CD14-positive monocyte (primary cell): ENCODE measurements around the gene ANAPC16. TPM values are rescaled to one million over a fixed set of nuclear protein-coding genes. Genes with fewer than 3 reads are reported as not detected.

Experiments
- DNase-seq, 3 donors: peaks; one replicate each; pipeline ENCODE4 v3.0.0-alpha.2; 2011 to 2022
- H2AFZ ChIP-seq: 2 replicates; pipeline ENCODE4 v1.6.0; 2012; ENCODE audit warnings: mild to moderate bottlenecking, low read depth, low read length, inconsistent platforms; ENCODE audit not compliant: insufficient read depth, poor library complexity, severe bottlenecking
- H3K27ac ChIP-seq, 2 donors: 1 replicate in 1 of 2; 2 replicates in 1 of 2; pipeline ENCODE4 v1.5.1; 2012 to 2013; ENCODE audit warnings: low read length in 2 of 2, control low read depth in 1 of 2, inconsistent platforms in 1 of 2, low read depth in 1 of 2, mild to moderate bottlenecking in 1 of 2
- H3K27me3 ChIP-seq, 2 donors: one replicate each; pipeline versions ENCODE4 v1.6.0 to v1.6.1; 2011 to 2013; ENCODE audit warnings: low read length in 2 of 2; ENCODE audit not compliant: control insufficient read depth in 2 of 2, insufficient read depth in 2 of 2
- H3K36me3 ChIP-seq, 2 donors: replicated peaks in 1 of 2; 1 replicate in 1 of 2; 2 replicates in 1 of 2; pipeline versions ENCODE4 v1.5.1 to v1.6.1; 2012 to 2013; ENCODE audit warnings: low read length in 2 of 2, control low read depth in 1 of 2, inconsistent platforms in 1 of 2, mild to moderate bottlenecking in 1 of 2; ENCODE audit not compliant: insufficient read depth in 2 of 2, control insufficient read depth in 1 of 2
- H3K4me1 ChIP-seq, 2 donors: 1 replicate in 1 of 2; 2 replicates in 1 of 2; pipeline versions ENCODE4 v1.5.1 to v1.6.1; 2012 to 2013; ENCODE audit warnings: low read length in 2 of 2, control low read depth in 1 of 2, inconsistent platforms in 1 of 2, mild to moderate bottlenecking in 1 of 2, moderate library complexity in 1 of 2; ENCODE audit not compliant: insufficient read depth in 2 of 2, control insufficient read depth in 1 of 2
- H3K4me2 ChIP-seq: replicated peaks from 2 replicates; pipeline ENCODE3; 2012; ENCODE audit warnings: low read length, moderate library complexity, mild to moderate bottlenecking; ENCODE audit not compliant: poor library complexity, severe bottlenecking; ENCODE audit errors: extremely low read depth
- H3K4me3 ChIP-seq, 3 experiments: fragments of 200-600 bp in 1 of 3; sonication (generic) in 1 of 3; replicated peaks in 1 of 3; 1 replicate in 2 of 3; 2 replicates in 1 of 3; pipeline ENCODE4 v1.5.1; 2011 to 2013; ENCODE audit warnings: low read length in 3 of 3, mild to moderate bottlenecking in 3 of 3, control low read depth in 2 of 3, low read depth in 2 of 3, inconsistent platforms in 1 of 3, moderate library complexity in 1 of 3
- H3K79me2 ChIP-seq: 2 replicates; pipeline ENCODE4 v1.6.0; 2012; ENCODE audit warnings: mild to moderate bottlenecking, control low read depth, inconsistent platforms, low read length, moderate library complexity; ENCODE audit not compliant: insufficient read depth
- H3K9ac ChIP-seq: 2 replicates; pipeline ENCODE4 v1.6.0; 2017; ENCODE audit warnings: low read length, mild to moderate bottlenecking; ENCODE audit not compliant: insufficient read depth, poor library complexity, severe bottlenecking
- H3K9me3 ChIP-seq, 2 donors: replicated peaks in 1 of 2; 1 replicate in 1 of 2; 2 replicates in 1 of 2; pipeline versions ENCODE4 v1.5.1 to v1.6.1; 2012 to 2013; ENCODE audit warnings: low read length in 2 of 2, control low read depth in 1 of 2; ENCODE audit not compliant: control insufficient read depth in 1 of 2, insufficient read depth in 1 of 2
- H4K20me1 ChIP-seq: 2 replicates; pipeline ENCODE4 v1.6.0; 2012; ENCODE audit warnings: mild to moderate bottlenecking, low read length, control low read depth, moderate library complexity; ENCODE audit not compliant: insufficient read depth
- H3K27ac Mint-ChIP-seq, 7 donors: one replicate each; pipeline ENCODE4 v1.8.0; 2020; ENCODE audit warnings: mild to moderate bottlenecking in 7 of 7, mixed read lengths in 7 of 7, moderate library complexity in 6 of 7, inconsistent platforms in 2 of 7
- H3K27me3 Mint-ChIP-seq, 3 donors: one replicate each; pipeline ENCODE4 v1.8.0; 2021 to 2022; ENCODE audit warnings: low read depth in 3 of 3, mild to moderate bottlenecking in 3 of 3, mixed read lengths in 3 of 3, moderate library complexity in 3 of 3, inconsistent platforms in 1 of 3
- H3K36me3 Mint-ChIP-seq, 2 donors: one replicate each; pipeline ENCODE4 v1.8.0; 2020; ENCODE audit warnings: mixed read lengths in 2 of 2, inconsistent platforms in 1 of 2, mild to moderate bottlenecking in 1 of 2
- H3K4me1 Mint-ChIP-seq: one replicate; pipeline ENCODE4 v1.8.0; 2020; ENCODE audit warnings: mild to moderate bottlenecking, mixed read lengths
- H3K4me3 Mint-ChIP-seq, 2 donors: one replicate each; pipeline ENCODE4 v1.8.0; 2020; ENCODE audit warnings: mild to moderate bottlenecking in 2 of 2, mixed read lengths in 2 of 2, moderate library complexity in 1 of 2
- H3K9me3 Mint-ChIP-seq, 7 donors: one replicate each; pipeline ENCODE4 v1.8.0; 2020 to 2022; ENCODE audit warnings: mixed read lengths in 7 of 7, mild to moderate bottlenecking in 6 of 7, moderate library complexity in 6 of 7, inconsistent platforms in 2 of 7
- WGBS: methylation state at CpG from one replicate; pipeline ENCODE4 v1.1.5; 2013; ENCODE audit warnings: missing lambda C conversion rate; ENCODE audit not compliant: insufficient coverage; 5-methylcytosine and 5-hydroxymethylcytosine counted together
- intact Hi-C, 2 donors: fragments of 100-400 bp; cut with micrococcal nuclease; formaldehyde crosslinking; loops; one replicate each; pipeline versions ENCODE4 v1.15.0 to v1.15.1; 2023
- polyA plus RNA-seq, 3 donors: library from polyadenylated mRNA; depleted of rRNA in 1 of 3; unstranded in 2 of 3; stranded (reverse) in 1 of 3; fragments of 300-500 nt in 2 of 3; fragments of >200 nt in 1 of 3; fragmentation: Illumina TruSeq in 2 of 3; gene quantifications; 1 replicate in 2 of 3; 2 replicates in 1 of 3; pipeline ENCODE4 v1.2.3, GENCODE V29; 2012 to 2021
- TF ChIP-seq, protein P1 (sequence below): fragments of 200-600 bp; IDR thresholded peaks from one replicate; pipeline ENCODE4 v1.8.0; 2022; ENCODE audit warnings: antibody characterized with exemption, mild to moderate bottlenecking

The ANAPC16 gene
- polyA plus RNA-seq, 3 donors = 65.5 to 167 (median 148) TPM

DNA sequence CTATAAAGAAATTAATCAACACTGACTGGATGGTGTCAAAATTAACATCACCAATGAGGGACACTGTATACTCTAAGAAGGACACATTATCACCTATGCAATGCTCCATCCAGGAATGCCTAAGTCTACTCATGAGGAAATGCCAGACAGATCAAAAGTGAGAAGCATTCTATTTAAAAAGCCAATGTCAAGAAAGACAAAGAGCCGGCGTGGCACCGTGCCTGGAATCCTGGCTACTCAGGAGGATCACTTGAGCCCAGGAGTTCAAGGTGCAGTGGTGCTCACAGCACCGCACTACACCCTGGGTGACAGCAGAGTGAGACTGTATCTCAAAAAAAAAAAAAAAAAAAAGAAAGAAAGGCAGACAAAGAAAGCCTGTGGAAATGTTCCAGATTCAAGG, 45.5 kb upstream of the ANAPC16 start:
- H3K4me2 ChIP-seq = no peak overlapping the region
- Mint-ChIP-seq H3K27me3 (no peaks in the 10 kb centered on the region), H3K27ac (peak overlapping the region in 1 of 7 donors; percentile 49), H3K36me3 (peaks cover 11 to 15% of the 10 kb centered on the region in 2 donors), H3K9me3 (peaks cover 0 to 2% (median 0%) of the 10 kb centered on the region in 7 donors), H3K4me1 (peaks cover 19% of the 10 kb centered on the region), H3K4me3 (no peak overlapping the region)
- 94% methylated on average over 3 of the region's 4 CpGs for WGBS
- H3K27ac ChIP-seq = no peak overlapping the region
- no peak overlapping the region for H2AFZ ChIP-seq
- TF ChIP-seq, protein P1, sequence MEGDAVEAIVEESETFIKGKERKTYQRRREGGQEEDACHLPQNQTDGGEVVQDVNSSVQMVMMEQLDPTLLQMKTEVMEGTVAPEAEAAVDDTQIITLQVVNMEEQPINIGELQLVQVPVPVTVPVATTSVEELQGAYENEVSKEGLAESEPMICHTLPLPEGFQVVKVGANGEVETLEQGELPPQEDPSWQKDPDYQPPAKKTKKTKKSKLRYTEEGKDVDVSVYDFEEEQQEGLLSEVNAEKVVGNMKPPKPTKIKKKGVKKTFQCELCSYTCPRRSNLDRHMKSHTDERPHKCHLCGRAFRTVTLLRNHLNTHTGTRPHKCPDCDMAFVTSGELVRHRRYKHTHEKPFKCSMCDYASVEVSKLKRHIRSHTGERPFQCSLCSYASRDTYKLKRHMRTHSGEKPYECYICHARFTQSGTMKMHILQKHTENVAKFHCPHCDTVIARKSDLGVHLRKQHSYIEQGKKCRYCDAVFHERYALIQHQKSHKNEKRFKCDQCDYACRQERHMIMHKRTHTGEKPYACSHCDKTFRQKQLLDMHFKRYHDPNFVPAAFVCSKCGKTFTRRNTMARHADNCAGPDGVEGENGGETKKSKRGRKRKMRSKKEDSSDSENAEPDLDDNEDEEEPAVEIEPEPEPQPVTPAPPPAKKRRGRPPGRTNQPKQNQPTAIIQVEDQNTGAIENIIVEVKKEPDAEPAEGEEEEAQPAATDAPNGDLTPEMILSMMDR = no peak
- peaks cover 14 to 20% of the 10 kb centered on the region in 2 donors for H3K4me1 ChIP-seq
- H3K36me3 ChIP-seq = no peaks in the 10 kb centered on the region
- H3K9ac ChIP-seq = no peak overlapping the region
- H3K4me3 ChIP-seq = no peak overlapping the region
- no peak for DNase-seq
- no peaks in the 10 kb centered on the region for H3K9me3 ChIP-seq
- no peaks in the 10 kb centered on the region for H3K79me2 ChIP-seq
- H4K20me1 ChIP-seq = no peaks in the 10 kb centered on the region
- intact Hi-C loops = no loop called here
- no peaks in the 10 kb centered on the region for H3K27me3 ChIP-seq

DNA sequence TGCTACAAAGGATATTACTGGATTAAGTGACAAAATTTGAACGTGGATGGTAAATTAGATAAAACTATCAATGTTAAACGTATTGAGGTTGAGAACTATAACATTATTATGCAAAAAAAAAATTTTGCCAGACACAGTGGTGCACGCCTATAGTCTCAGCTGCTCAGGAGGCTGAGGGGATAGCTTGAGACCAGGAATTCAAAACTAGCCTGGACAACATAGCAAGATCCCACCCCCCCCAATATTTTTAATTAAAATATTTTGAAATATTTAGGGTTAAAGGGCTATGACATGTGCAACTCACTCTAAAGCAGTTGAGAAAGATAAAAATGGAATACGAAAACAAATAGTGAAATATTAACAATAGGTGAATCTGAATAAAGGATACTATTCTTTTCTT, 45.1 kb upstream of the ANAPC16 start:
- no peak overlapping the region for H3K4me3 ChIP-seq
- DNase-seq = no peak
- TF ChIP-seq, protein P1 = no peak
- H3K27me3 ChIP-seq = no peaks in the 10 kb centered on the region
- no peaks in the 10 kb centered on the region for H3K79me2 ChIP-seq
- Mint-ChIP-seq H3K27me3 (no peaks in the 10 kb centered on the region), H3K36me3 (peaks cover 11 to 15% of the 10 kb centered on the region in 2 donors), H3K9me3 (peaks cover 0 to 2% (median 0%) of the 10 kb centered on the region in 7 donors), H3K4me3 (no peak overlapping the region), H3K4me1 (peaks cover 18% of the 10 kb centered on the region), H3K27ac (no peak overlapping the region)
- H4K20me1 ChIP-seq = no peaks in the 10 kb centered on the region
- H3K27ac ChIP-seq = no peak overlapping the region
- H2AFZ ChIP-seq = no peak overlapping the region
- no peak overlapping the region for H3K4me2 ChIP-seq
- peaks cover 19 to 24% of the 10 kb centered on the region in 2 donors for H3K4me1 ChIP-seq
- H3K9me3 ChIP-seq = no peaks in the 10 kb centered on the region
- H3K36me3 ChIP-seq = no peaks in the 10 kb centered on the region
- no CpG with 5 or more reads among the region's 4 CpGs for WGBS
- H3K9ac ChIP-seq = no peak overlapping the region
- intact Hi-C loops = no loop called here
